Keratinocyte (primary cell): ENCODE measurements around the gene NR3C2. TPM values are rescaled to one million over a fixed set of nuclear protein-coding genes. Genes with fewer than 3 reads are reported as not detected.

Source experiments
- DNase-seq: peaks from one replicate; pipeline ENCODE4 v3.0.0-alpha.2; 2011; ENCODE audit warnings: low read depth, missing footprints, low spot score
- FAIRE-seq: peaks from 2 replicates; lab custom pipeline; 2011; peaks lifted over from hg19 to GRCh38; lab: Jason Lieb, UNC
- H2AFZ ChIP-seq: 2 replicates; pipeline ENCODE4 v1.6.0; 2012; ENCODE audit warnings: low read length, control low read depth, inconsistent platforms; ENCODE audit not compliant: control insufficient read depth
- H3K27ac ChIP-seq: 2 replicates; pipeline ENCODE4 v1.5.1; 2011; ENCODE audit warnings: low read length; ENCODE audit not compliant: control insufficient read depth, insufficient read depth
- H3K27me3 ChIP-seq: 3 replicates; pipeline ENCODE4 v1.6.0; 2011; ENCODE audit warnings: low read length; ENCODE audit not compliant: control insufficient read depth, insufficient read depth; ENCODE audit errors: extremely low read depth
- H3K36me3 ChIP-seq, 2 experiments: 2 replicates in 1 of 2; 3 replicates in 1 of 2; pipeline ENCODE4 v1.5.1; 2011; ENCODE audit warnings: low read length in 2 of 2, mild to moderate bottlenecking in 1 of 2; ENCODE audit not compliant: control insufficient read depth in 2 of 2, insufficient read depth in 2 of 2; ENCODE audit errors: extremely low read depth in 1 of 2
- H3K4me1 ChIP-seq: 3 replicates; pipeline ENCODE4 v1.5.1; 2011; ENCODE audit warnings: low read length; ENCODE audit not compliant: control insufficient read depth, insufficient read depth; ENCODE audit errors: extremely low read depth
- H3K4me2 ChIP-seq: 3 replicates; pipeline ENCODE4 v1.6.0; 2011; ENCODE audit warnings: low read depth, low read length; ENCODE audit not compliant: control insufficient read depth, insufficient read depth; ENCODE audit errors: extremely low read depth
- H3K4me3 ChIP-seq, 3 experiments: fragments of 200-600 bp in 1 of 3; sonication (generic) in 1 of 3; 2 replicates in 2 of 3; 3 replicates in 1 of 3; pipeline ENCODE4 v1.5.1; 2011 to 2016; ENCODE audit warnings: low read length in 3 of 3, mild to moderate bottlenecking in 3 of 3, control low read depth in 2 of 3, inconsistent platforms in 1 of 3, low read depth in 1 of 3, mixed read lengths in 1 of 3, mixed run types in 1 of 3, moderate library complexity in 1 of 3; ENCODE audit not compliant: control insufficient read depth in 2 of 3, insufficient read depth in 2 of 3; ENCODE audit errors: extremely low read depth in 1 of 3
- H3K79me2 ChIP-seq: 2 replicates; pipeline ENCODE4 v1.6.0; 2012; ENCODE audit warnings: low read length; ENCODE audit not compliant: control insufficient read depth, insufficient read depth
- H3K9ac ChIP-seq: 3 replicates; pipeline ENCODE4 v1.6.0; 2011; ENCODE audit warnings: low read length; ENCODE audit not compliant: control insufficient read depth, insufficient read depth; ENCODE audit errors: extremely low read depth
- H3K9me1 ChIP-seq: 3 replicates; pipeline ENCODE4 v1.6.0; 2011; ENCODE audit warnings: low read length; ENCODE audit not compliant: control insufficient read depth, insufficient read depth; ENCODE audit errors: extremely low read depth
- H3K9me3 ChIP-seq: 2 replicates; pipeline ENCODE4 v1.5.1; 2012; ENCODE audit warnings: low read depth, low read length; ENCODE audit not compliant: control insufficient read depth
- H4K20me1 ChIP-seq: 3 replicates; pipeline ENCODE4 v1.6.0; 2011; ENCODE audit warnings: low read length; ENCODE audit not compliant: control insufficient read depth, insufficient read depth; ENCODE audit errors: extremely low read depth
- CTCF ChIP-seq, 3 experiments: IDR thresholded peaks in 1 of 3; conservative IDR thresholded peaks in 1 of 3; optimal IDR thresholded peaks in 1 of 3; 2 replicates in 2 of 3; 3 replicates in 1 of 3; pipeline versions ENCODE3 to v1.5.1; 2011; ENCODE audit warnings: low read length in 3 of 3, mild to moderate bottlenecking in 3 of 3, moderate library complexity in 2 of 3, control low read depth in 1 of 3, inconsistent platforms in 1 of 3; ENCODE audit not compliant: insufficient read depth in 2 of 3; ENCODE audit errors: extremely low read depth in 1 of 3
- EZH2 ChIP-seq: IDR thresholded peaks from one replicate; pipeline ENCODE4 v1.6.1; 2012; ENCODE audit warnings: inconsistent platforms, mild to moderate bottlenecking, low read length, moderate library complexity
- dilution Hi-C: fragments of 300-500 bp; cut with MboI; formaldehyde crosslinking; loops from one replicate; pipeline ENCODE4 v1.7.0; 2020; ENCODE audit warnings: low sequenced_read_pairs; ENCODE audit not compliant: extremely low pct_ligation_motif_present
- polyA plus RNA-seq, 5 experiments: library from polyadenylated mRNA; depleted of rRNA in 3 of 5; stranded (reverse) in 3 of 5; stranded (forward) in 1 of 5; unstranded in 1 of 5; fragments of >200 nt; gene quantifications; 1 replicate in 1 of 5; 2 replicates in 3 of 5; 3 replicates in 1 of 5; pipeline versions ENCODE4 v1.2.1 to v1.2.3, GENCODE V29; 2011 to 2012; ENCODE audit warnings: missing spikeins in 2 of 5, low read depth in 1 of 5, low replicate concordance in 1 of 5

NR3C2 gene
- polyA plus RNA-seq, 1 donor (not counting 4 experiments of a cell fraction or from before 2014, with no cell fraction given): 1.5 TPM

- Histone ChIP-seq H3K27ac (no peak overlapping the region), H3K9ac (no peak overlapping the region), H3K4me2 (no peak overlapping the region), H3K36me3 (no peaks in the 10 kb centered on the region), H3K9me3 (no peaks in the 10 kb centered on the region), H3K27me3 (no peaks in the 10 kb centered on the region), H3K4me1 (no peaks in the 10 kb centered on the region), H3K79me2 (no peaks in the 10 kb centered on the region), H3K4me3 (no peak overlapping the region), H4K20me1 (no peaks in the 10 kb centered on the region), H2AFZ (no peak overlapping the region), H3K9me1 (no peaks in the 10 kb centered on the region)
- dilution Hi-C loops: no loop called here
- TF ChIP-seq EZH2 (no peak), CTCF (optimal IDR thresholded peaks at IDR 0.05 in 1 of 3, IDR thresholded peaks at IDR 0.05 in 1 of 3, conservative IDR thresholded peaks at IDR 0.05 in 1 of 3; ENCODE audit: extremely low read depth in 1 of 3, insufficient read depth in 2 of 3, low read length in 3 of 3) (no peak)
- DNase-seq (no peak), FAIRE-seq (no peak)
Measured at GRCh38 chr4:148289740-148290139, 152.5 kb downstream of the NR3C2 start.

- Histone ChIP-seq H3K36me3 (no peaks in the 10 kb centered on the region), H3K79me2 (no peaks in the 10 kb centered on the region), H2AFZ (no peak overlapping the region), H3K9ac (no peak overlapping the region), H4K20me1 (no peaks in the 10 kb centered on the region), H3K27me3 (no peaks in the 10 kb centered on the region), H3K27ac (no peak overlapping the region), H3K9me3 (no peaks in the 10 kb centered on the region), H3K4me2 (no peak overlapping the region), H3K4me3 (no peak overlapping the region), H3K4me1 (no peaks in the 10 kb centered on the region), H3K9me1 (no peaks in the 10 kb centered on the region)
- FAIRE-seq (no peak), DNase-seq (no peak)
- TF ChIP-seq CTCF (optimal IDR thresholded peaks at IDR 0.05 in 1 of 3, IDR thresholded peaks at IDR 0.05 in 1 of 3, conservative IDR thresholded peaks at IDR 0.05 in 1 of 3; ENCODE audit: extremely low read depth in 1 of 3, insufficient read depth in 2 of 3, low read length in 3 of 3) (no peak), EZH2 (no peak)
- dilution Hi-C loops: no loop called here
Measured at GRCh38 chr4:148288448-148288847, 153.8 kb downstream of the NR3C2 start.
